ENCODE results near the gene TTYH3.

Gene TTYH3

DNA sequence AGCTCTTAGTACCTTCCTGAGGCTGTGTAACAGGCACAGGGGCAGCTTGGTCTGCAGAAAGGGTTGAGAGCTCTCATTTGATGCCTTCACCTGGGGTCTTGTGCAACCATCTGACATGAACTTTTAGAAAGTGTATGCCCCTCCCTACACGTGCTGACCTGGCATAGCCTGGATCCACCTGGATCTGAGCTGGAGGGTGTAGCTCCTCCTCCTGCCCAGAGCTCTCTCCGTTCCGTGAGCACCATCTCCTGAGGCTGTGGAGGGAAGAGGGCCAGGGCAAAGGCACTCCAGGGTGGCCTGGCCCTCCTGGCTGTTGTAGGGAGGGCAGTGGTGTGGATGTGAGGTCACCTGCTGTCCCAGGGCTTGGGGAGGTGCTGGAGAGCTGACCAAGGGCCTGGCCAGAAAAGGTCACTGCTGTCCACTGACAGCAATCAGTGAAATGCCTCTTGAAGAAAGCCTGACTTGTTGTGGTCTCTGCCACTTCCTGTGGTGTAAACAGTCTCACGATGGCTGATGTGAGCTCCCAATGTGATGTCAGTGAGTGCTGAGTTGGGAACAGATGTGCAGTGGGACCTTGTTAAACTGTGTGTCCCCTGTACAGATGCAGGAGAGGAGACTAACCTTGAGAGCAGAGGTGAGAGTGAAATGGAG is 79.2 kb downstream of the TTYH3 start:
- no peak for DNase-seq

DNA sequence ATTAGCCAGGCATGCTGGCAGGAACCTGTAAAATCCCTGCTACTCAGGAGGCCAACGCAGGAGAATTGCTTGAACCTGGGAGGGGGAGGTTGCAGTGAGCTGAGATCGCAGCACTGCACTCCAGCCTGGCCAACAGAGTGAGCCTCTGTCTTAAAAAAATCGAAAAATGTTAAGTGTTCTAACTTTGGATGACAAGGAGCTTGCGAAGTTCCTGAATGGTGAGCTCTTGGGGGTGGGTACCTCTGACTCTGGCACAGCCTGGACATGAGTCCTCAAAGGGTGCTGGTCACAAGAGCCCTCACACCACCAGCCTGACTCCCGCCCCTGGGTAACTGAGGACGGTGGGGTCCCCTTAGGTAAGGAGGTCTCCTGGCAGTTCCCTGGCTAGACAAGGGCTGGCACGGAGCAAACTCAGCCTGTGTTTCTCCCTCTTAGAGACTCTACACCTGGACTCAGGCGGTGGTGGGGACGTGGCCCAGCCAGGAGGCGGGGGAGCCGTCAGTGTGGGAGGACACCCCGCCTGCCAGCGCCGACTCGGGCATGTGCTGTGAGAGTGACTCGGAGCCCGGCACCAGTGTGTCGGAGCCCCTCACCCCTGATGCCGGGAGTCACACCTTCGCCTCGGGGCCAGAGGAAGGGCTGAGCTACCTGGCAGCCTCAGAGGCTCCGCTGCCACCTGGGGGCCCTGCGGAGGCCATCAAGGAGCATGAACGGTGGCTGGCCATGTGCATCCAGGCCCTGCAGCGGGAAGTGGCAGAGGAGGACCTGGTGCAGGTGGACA is 80.3 kb downstream of the TTYH3 start:
- DNase-seq, result no peak

DNA sequence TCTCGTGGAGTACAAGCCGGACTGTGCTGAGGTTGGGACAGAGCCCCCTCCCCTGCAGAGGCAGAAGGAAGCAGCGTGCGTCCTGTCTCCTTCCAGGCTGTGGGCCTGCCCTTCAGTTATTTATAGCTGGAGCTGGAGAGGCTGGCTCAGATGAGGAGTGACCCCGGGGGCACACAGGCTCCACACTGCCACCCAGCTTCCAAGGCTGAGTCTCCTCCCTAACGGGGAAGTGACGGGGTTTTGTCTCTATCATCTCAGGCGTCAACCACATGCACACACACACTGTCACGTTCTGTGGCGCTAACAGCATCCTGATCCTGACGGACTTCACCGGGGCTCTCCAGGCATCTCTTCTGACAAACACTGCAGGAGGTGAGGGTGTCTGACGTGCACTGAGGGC is 81.6 kb downstream of the TTYH3 start:
- no peak for DNase-seq

DNA sequence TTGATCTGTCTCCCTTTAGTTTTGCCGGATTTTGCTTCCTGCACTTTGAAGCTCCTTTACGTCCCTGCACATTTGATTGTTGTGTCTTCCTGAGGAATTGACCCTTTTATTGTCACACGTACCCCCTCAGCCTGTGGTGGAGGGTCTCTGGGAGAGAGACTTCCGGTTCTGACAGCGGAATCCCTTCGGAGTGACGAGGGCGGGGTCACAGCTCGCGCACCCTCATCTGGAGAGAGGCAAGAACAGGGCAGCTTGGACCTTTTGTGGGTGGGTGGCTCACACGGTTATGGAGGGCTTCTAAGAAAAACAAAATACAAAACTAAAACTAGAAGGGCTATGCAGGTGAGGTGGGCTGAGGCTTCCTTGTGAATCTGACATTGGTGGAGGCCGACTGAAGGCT is 82.2 kb downstream of the TTYH3 start:
- no peak for DNase-seq
